ENCODE data around the gene AMBP. TPM values are rescaled to one million over a fixed set of nuclear protein-coding genes. Genes with fewer than 3 reads are reported as not detected.

AMBP gene
- polyA plus RNA-seq, 1 donor = 3.6 TPM

DNA sequence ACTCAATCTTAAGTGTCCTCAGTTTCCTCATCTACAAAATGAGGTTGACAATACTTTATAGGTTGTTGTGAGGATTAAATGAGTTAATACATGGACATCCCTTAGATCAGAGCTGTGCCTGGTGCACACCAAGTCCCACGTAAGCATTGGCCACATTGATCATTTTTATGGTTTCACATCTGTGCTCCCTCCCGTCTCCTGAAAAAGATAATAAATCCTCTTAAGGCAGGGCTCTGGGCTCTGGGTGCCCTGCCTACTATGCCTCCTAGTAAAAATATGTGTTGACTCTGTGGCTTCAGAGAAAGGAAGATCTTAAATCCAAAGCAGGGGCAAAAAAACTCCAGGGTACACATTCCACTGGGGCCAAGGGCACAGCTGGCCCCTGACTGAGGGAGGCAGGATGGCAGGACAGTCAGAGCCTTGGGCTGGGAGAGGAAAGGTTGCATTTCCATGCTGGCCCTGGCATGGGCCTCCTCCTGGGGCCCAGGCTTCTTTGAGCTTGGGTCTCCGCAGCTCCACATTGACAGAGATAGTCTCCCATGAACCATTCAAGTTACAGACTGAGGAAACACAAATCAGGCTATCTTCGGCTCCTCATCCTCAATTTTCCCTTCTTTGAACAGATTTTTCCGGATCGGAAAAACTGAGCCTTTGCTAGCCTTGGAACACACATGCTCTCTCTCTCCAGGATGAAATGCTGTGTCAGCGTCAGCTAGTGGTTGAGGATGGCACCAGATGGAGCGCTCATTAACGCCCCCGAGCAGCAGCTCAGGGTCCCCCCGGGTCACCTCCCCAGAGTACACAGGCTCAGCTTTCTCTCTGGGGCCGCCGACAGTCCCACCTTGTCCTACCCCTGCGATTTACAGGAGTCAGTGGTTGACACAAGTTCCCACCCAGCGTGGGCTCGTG, 43.4 kb upstream of the AMBP start:
- Histone ChIP-seq H3K4me1 (ENCODE audit: control insufficient read depth, insufficient read depth, low read length) (peaks cover 50% of the 10 kb centered on the region), H3K27me3 (ENCODE audit: control insufficient read depth, insufficient read depth, low read length) (no peaks in the 10 kb centered on the region), H3K4me3 (ENCODE audit: low read length) (no peak overlapping the region), H3K36me3 (ENCODE audit: control insufficient read depth, insufficient read depth, low read length) (no peaks in the 10 kb centered on the region), H3K9me3 (ENCODE audit: control insufficient read depth, low read depth, low read length) (no peaks in the 10 kb centered on the region), H3K27ac (ENCODE audit: low read length) (no peak overlapping the region)
- no peak for DNase-seq
- 80% methylated on average over 2 of the region's 16 CpGs for WGBS (ENCODE audit: insufficient coverage, low lambda C conversion rate)

DNA sequence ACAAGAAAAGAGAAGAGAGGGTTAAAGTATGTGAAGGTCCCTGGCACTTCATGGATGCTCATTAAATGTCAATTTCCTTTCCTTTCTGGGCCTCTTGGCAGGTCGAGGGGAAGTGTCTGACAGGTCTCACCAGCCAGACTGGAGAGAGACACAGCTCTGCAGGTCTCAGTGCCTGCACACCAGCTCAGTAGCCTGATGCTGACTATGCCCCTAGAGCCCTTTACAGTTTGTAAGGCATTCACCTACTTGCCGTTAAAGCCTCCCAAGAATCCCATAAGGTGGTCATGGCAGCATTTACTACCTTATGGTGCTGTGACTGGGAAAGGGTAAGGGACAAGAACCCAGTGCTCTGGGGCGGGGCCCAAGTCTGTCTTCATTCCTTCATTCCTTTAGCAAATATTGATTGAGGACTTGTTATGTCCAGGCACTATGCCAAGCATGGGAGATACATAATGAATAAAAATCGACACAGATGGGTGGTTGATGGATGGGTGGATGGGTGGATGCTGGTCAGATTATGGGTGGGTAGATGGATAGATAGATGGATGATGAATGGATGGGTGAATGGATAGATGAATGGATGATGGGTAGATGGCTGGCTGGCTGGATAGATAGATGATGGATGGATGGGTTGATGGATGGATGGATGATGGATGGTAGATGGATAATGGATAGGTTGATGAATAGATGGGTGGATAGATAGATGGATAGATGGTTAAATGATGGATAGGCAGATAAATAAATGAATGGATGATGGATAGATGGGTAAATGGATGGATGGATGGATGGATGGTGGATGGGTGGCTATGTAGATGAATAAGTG, 42.3 kb upstream of the AMBP start:
- H3K36me3 ChIP-seq (ENCODE audit: control insufficient read depth, insufficient read depth, low read length) = no peaks in the 10 kb centered on the region
- peaks cover 50% of the 10 kb centered on the region for H3K4me1 ChIP-seq (ENCODE audit: control insufficient read depth, insufficient read depth, low read length)
- no peaks in the 10 kb centered on the region for H3K27me3 ChIP-seq (ENCODE audit: control insufficient read depth, insufficient read depth, low read length)
- no peak overlapping the region for H3K4me3 ChIP-seq (ENCODE audit: low read length)
- H3K9me3 ChIP-seq (ENCODE audit: control insufficient read depth, low read depth, low read length) = no peaks in the 10 kb centered on the region
- 0% methylated on average over 1 of the region's 4 CpGs for WGBS (ENCODE audit: insufficient coverage, low lambda C conversion rate)
- no peak for DNase-seq
- no peak overlapping the region for H3K27ac ChIP-seq (ENCODE audit: low read length)

GRCh38 chr9:114119242-114120191, 41.4 kb upstream of the AMBP start:
- no CpG with 5 or more reads among the region's 9 CpGs for WGBS (ENCODE audit: insufficient coverage, low lambda C conversion rate)
- DNase-seq = peak in 1 of 2 donors; percentile 49
- no peaks in the 10 kb centered on the region for H3K9me3 ChIP-seq (ENCODE audit: control insufficient read depth, low read depth, low read length)
- no peaks in the 10 kb centered on the region for H3K27me3 ChIP-seq (ENCODE audit: control insufficient read depth, insufficient read depth, low read length)
- H3K36me3 ChIP-seq (ENCODE audit: control insufficient read depth, insufficient read depth, low read length) = no peaks in the 10 kb centered on the region
- no peak overlapping the region for H3K4me3 ChIP-seq (ENCODE audit: low read length)
- H3K27ac ChIP-seq (ENCODE audit: low read length) = peak overlapping the region; percentile 60
- peaks cover 46% of the 10 kb centered on the region for H3K4me1 ChIP-seq (ENCODE audit: control insufficient read depth, insufficient read depth, low read length)

DNA sequence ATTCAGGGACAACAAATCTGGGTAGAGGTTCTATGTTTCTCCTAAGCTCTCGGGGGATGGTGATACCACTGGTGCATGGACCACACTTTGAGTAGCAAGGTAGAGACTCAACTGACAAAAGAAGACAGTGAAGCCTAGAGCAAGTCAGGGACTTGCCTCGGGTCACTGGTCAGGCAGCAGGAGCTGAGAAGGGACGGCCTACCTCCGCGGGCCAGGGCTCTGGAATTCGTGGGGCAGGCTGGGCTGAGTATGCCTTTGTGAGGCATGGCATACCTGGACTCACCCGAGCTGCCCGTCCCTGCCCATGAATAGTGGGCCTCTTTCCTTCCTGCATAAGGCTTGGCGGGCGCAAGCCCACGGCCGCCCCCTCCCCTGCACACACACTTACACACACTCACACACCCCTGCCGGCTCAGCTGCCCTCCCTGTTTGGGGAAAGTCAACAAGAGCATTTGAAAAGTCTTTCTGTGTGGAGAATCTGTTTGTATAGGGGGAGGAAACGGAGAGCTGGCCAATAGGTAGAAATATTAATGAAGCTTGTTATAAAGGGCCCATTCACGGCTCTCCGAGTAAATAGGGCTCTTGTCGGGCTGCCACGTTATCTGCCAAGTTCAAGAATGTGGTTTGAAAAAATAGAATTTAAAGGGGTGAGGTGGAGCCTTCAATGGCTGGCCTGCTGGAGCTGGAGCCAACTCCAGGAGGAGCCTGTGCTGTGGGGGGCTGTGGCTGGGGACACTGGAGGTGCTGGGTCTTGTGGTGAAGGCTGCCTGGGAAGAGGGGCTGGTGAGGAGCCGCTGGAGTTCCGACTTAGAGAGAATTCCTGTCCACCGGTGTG, 40.1 kb upstream of the AMBP start:
- no peaks in the 10 kb centered on the region for H3K36me3 ChIP-seq (ENCODE audit: control insufficient read depth, insufficient read depth, low read length)
- no peaks in the 10 kb centered on the region for H3K9me3 ChIP-seq (ENCODE audit: control insufficient read depth, low read depth, low read length)
- H3K27ac ChIP-seq (ENCODE audit: low read length) = peak overlapping the region; percentile 60
- H3K4me3 ChIP-seq (ENCODE audit: low read length) = no peak overlapping the region
- 17% methylated on average over 1 of the region's 21 CpGs for WGBS (ENCODE audit: insufficient coverage, low lambda C conversion rate)
- H3K4me1 ChIP-seq (ENCODE audit: control insufficient read depth, insufficient read depth, low read length) = peaks cover 33% of the 10 kb centered on the region
- no peaks in the 10 kb centered on the region for H3K27me3 ChIP-seq (ENCODE audit: control insufficient read depth, insufficient read depth, low read length)
- peak in 1 of 2 donors; percentile 76 for DNase-seq

DNA sequence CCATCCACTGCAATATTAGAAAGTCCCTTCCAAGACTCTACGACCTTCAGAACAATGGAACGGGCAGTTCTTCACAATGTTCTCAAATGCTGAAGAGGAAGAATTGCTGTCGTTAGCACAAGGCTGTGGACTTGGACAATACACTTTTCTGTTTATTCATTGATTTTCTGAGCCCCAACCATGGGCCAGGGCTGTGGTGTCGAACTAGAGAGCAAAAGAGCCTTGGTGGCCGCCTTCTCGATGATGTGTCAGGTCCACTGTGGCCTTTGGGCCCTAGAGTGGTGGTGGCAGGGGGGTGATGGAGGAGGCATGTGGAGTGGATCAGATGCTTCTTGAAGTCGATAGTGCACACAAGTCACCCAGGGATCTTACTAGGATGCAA, 39.5 kb upstream of the AMBP start:
- no CpG with 5 or more reads among the region's 7 CpGs for WGBS (ENCODE audit: insufficient coverage, low lambda C conversion rate)
- Histone ChIP-seq H3K27me3 (ENCODE audit: control insufficient read depth, insufficient read depth, low read length) (no peaks in the 10 kb centered on the region), H3K27ac (ENCODE audit: low read length) (no peak overlapping the region), H3K4me3 (ENCODE audit: low read length) (no peak overlapping the region), H3K9me3 (ENCODE audit: control insufficient read depth, low read depth, low read length) (no peaks in the 10 kb centered on the region), H3K4me1 (ENCODE audit: control insufficient read depth, insufficient read depth, low read length) (peaks cover 30% of the 10 kb centered on the region), H3K36me3 (ENCODE audit: control insufficient read depth, insufficient read depth, low read length) (no peaks in the 10 kb centered on the region)
- DNase-seq = no peak

DNA sequence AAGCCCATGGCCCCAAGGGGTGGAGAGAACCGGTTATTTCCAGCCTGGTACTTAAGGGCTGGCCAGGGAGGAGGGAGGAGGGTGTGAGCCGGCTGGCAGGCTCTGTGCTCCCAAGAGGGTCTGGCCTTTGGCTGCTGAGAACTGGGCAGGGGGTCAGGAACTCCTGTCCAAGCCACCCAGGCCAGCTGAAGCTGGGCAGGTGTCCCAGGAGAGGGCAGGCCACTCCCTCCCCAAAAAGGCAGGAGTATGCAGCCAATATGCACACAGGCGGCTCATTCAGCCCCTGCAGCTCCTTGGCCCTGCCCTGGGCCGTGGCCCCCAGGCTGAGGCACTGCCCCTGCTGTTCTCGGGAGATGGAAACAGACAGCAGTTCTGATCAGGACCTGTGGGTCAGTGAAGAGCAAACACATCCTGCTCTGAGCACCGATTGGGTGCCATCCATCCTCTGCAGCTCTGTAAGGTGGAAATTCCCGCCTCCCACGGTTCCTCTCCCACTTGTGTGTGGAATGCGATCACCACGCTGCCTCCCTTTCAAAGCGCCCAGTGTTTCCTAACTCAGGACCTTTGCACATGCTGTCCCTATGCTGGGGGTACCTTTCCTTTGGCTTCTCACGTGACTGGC, 38.1 kb upstream of the AMBP start:
- no peak for DNase-seq
- peaks cover 23% of the 10 kb centered on the region for H3K4me1 ChIP-seq (ENCODE audit: control insufficient read depth, insufficient read depth, low read length)
- H3K9me3 ChIP-seq (ENCODE audit: control insufficient read depth, low read depth, low read length) = no peaks in the 10 kb centered on the region
- H3K36me3 ChIP-seq (ENCODE audit: control insufficient read depth, insufficient read depth, low read length) = no peaks in the 10 kb centered on the region
- H3K27ac ChIP-seq (ENCODE audit: low read length) = no peak overlapping the region
- no peak overlapping the region for H3K4me3 ChIP-seq (ENCODE audit: low read length)
- 100% methylated on average over 1 of the region's 12 CpGs for whole genome bisulfite sequencing (ENCODE audit: insufficient coverage, low lambda C conversion rate)
- no peaks in the 10 kb centered on the region for H3K27me3 ChIP-seq (ENCODE audit: control insufficient read depth, insufficient read depth, low read length)

DNA sequence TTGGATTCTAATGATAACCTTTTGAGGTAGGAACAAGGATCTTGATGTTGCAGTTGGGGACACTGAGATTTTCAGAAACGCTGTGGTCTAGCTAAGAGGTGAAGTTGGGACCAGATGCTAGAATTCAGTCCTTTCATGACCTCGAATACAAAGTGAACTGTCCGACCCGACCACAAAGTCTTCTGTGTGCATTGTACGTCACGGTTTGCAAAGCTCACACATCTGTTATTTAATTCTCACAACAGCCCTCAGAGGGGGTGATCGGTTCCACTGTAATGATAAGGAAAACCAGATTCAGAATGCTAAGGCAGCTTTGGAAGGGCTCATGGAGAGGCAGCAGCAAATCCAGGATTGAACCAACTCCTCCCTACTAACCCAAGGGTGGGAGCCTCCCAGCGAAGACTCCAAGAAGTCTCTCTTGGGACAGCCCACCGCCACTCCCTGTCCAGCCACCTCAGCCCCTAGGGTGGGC, 37.6 kb upstream of the AMBP start:
- H3K36me3 ChIP-seq (ENCODE audit: control insufficient read depth, insufficient read depth, low read length) = no peaks in the 10 kb centered on the region
- peaks cover 19% of the 10 kb centered on the region for H3K4me1 ChIP-seq (ENCODE audit: control insufficient read depth, insufficient read depth, low read length)
- 72% methylated on average over 2 of the region's 9 CpGs for WGBS (ENCODE audit: insufficient coverage, low lambda C conversion rate)
- no peaks in the 10 kb centered on the region for H3K9me3 ChIP-seq (ENCODE audit: control insufficient read depth, low read depth, low read length)
- no peak for DNase-seq
- H3K4me3 ChIP-seq (ENCODE audit: low read length) = no peak overlapping the region
- no peak overlapping the region for H3K27ac ChIP-seq (ENCODE audit: low read length)
- H3K27me3 ChIP-seq (ENCODE audit: control insufficient read depth, insufficient read depth, low read length) = no peaks in the 10 kb centered on the region

DNA sequence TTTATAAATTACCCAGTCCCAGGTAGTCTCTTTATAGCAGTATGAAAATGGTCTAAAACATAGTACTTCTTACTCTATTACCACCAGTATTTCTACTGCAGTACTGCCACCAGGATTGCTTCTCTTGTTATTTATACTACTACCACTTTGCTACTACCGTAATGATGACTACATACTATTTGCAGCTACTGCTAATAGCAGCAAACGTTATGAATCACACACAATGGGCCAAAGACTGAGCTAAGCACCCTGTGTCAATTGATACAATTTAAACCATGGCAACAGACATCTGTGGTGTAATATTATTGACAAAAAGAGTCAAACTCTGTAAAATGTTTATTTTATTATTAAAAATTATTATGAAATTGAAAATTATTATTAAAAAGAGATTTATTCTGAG, 36.3 kb upstream of the AMBP start:
- no peak overlapping the region for H3K4me3 ChIP-seq (ENCODE audit: low read length)
- 40% methylated on average over 1 of the region's 2 CpGs for WGBS (ENCODE audit: insufficient coverage, low lambda C conversion rate)
- peaks cover 10% of the 10 kb centered on the region for H3K4me1 ChIP-seq (ENCODE audit: control insufficient read depth, insufficient read depth, low read length)
- H3K9me3 ChIP-seq (ENCODE audit: control insufficient read depth, low read depth, low read length) = no peaks in the 10 kb centered on the region
- no peak for DNase-seq
- no peak overlapping the region for H3K27ac ChIP-seq (ENCODE audit: low read length)
- no peaks in the 10 kb centered on the region for H3K27me3 ChIP-seq (ENCODE audit: control insufficient read depth, insufficient read depth, low read length)
- no peaks in the 10 kb centered on the region for H3K36me3 ChIP-seq (ENCODE audit: control insufficient read depth, insufficient read depth, low read length)

Data from large intestine (tissue), 3 donors.